ENCODE measurements around the gene CCDC69.

- TF ChIP-seq CTCF (IDR thresholded peaks at IDR 0.05; ENCODE audit: insufficient read depth, low read length, poor library complexity, severe bottlenecking) (no peak), EZH2phosphoT487 (conservative IDR thresholded peaks at IDR 0.05; ENCODE audit: low read length) (no peak)
Measured at GRCh38 chr5:151180291-151180690, 43.6 kb downstream of the CCDC69 start.
